WI38 (cell line): Measurements from ENCODE around the gene MYO9B.
A peak's percentile ranks its signal among the peaks of the same experiment; 100 is the strongest.

ENCODE experiments used
- H3K4me3 ChIP-seq: 2 replicates; pipeline ENCODE4 v1.5.1; 2011; ENCODE audit warnings: low read depth, mild to moderate bottlenecking, control low read depth, low read length
- TF ChIP-seq, protein P1 (sequence below): IDR thresholded peaks from 2 replicates; pipeline ENCODE4 v1.5.1; 2012; ENCODE audit warnings: low read depth, mild to moderate bottlenecking, control low read depth, low read length

The MYO9B gene

DNA sequence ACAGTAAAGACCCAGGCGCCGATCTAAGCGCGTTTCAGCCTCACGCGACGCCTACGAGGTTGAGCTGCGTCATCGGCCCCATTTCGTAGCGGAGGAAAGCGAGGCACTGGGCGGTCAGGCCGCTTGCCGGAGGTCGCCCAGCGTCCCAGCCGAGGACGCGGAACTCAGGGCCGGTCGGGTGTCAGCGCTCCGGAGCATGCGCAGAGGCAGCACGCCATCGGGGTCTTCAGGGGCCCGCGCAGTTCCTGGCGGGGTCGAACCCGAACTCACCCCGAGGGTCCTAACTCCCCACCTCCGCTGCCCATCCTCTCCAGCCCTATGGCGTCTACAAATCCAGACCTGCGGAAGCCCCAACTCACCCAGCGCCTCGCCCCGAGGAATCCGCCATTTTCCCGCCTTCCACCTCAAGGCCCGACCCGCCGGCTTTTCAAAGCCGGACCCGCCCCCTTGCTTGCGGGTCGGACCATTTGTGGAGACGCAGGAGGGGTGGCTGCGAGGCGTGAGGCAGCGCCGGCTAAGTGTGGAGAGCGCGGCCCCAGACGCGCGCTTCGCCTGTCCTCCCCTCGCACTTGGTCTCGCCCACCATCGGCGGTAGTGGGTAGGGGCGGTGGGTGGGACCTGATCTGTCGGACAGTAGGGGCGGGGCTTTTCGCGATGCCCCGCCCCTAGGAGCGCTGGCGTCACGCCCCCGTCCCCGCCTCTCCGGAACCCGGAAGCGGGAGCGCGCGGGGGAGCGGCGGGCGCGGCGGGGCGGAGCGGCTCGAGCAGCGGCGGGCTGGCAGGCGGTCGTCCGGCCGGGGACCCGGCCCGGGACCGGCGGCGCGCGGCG lies at the start of gene MYO9B, which contains the start of gene HAUS8:
MYO9B (plus strand) TSS at position 743 of the 829 bp plus-strand sequence. CDS start 25,941 bp downstream, outside the sequence.
HAUS8 (minus strand) TSS at position 418 of the 829 bp plus-strand sequence; CDS start at position 388, 30 bp downstream.
- peak within 1 kb of the TSS; percentile 82 for H3K4me3 ChIP-seq
- TF ChIP-seq, protein P1, sequence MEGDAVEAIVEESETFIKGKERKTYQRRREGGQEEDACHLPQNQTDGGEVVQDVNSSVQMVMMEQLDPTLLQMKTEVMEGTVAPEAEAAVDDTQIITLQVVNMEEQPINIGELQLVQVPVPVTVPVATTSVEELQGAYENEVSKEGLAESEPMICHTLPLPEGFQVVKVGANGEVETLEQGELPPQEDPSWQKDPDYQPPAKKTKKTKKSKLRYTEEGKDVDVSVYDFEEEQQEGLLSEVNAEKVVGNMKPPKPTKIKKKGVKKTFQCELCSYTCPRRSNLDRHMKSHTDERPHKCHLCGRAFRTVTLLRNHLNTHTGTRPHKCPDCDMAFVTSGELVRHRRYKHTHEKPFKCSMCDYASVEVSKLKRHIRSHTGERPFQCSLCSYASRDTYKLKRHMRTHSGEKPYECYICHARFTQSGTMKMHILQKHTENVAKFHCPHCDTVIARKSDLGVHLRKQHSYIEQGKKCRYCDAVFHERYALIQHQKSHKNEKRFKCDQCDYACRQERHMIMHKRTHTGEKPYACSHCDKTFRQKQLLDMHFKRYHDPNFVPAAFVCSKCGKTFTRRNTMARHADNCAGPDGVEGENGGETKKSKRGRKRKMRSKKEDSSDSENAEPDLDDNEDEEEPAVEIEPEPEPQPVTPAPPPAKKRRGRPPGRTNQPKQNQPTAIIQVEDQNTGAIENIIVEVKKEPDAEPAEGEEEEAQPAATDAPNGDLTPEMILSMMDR: no peak

DNA sequence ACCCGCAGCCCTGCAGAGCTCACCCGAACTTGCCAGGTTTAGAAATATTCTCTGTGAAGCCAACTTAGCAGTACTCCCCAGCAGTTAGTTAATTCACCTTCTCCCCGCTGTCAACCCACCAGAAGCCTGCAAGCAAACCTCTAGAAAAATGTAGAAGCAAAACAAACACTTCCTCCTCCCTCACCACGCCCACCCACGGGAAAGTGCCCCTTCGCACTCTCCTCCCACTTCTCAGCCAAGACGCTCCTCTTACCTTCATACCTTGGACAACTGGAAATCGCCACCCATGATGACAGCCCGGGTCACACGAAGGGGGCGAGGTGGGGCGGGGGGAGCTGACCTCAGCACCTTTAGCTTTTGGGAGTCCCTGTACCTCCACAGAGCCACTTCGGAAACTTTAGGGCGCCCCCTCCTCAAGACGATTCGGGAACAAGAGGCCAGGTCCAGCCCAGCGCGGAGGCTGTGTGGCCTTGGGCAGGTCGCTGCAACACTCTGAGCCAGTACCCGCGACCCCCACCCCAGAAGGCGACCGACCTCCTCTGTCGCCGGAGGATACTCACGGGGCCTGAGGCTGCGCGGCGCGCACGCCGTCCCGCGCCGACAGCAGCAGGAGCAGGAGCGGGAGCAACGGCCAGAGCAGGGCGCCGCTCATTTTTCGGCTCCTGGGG lies 49.5 kb upstream of the MYO9B start:
- TF ChIP-seq, protein P1: no peak
- no peak overlapping the region for H3K4me3 ChIP-seq

GRCh38 chr19:17026706-17027534 lies 48.7 kb upstream of the MYO9B start, which contains the start of gene CPAMD8:
TSS of gene CPAMD8 (minus strand) at chr19:17026810. CDS start at chr19:17026642, 168 bp downstream.
- TF ChIP-seq, protein P1: no peak
- no peak within 1 kb of the TSS for H3K4me3 ChIP-seq

GRCh38 chr19:17027535-17027975 lies 48.0 kb upstream of the MYO9B start:
- no peak overlapping the region for H3K4me3 ChIP-seq
- TF ChIP-seq, protein P1: no peak

- TF ChIP-seq, protein P1: no peak
- H3K4me3 ChIP-seq: no peak overlapping the region
These were observed 43.8 kb upstream of the MYO9B start for GRCh38 chr19:17031741-17032140.

DNA sequence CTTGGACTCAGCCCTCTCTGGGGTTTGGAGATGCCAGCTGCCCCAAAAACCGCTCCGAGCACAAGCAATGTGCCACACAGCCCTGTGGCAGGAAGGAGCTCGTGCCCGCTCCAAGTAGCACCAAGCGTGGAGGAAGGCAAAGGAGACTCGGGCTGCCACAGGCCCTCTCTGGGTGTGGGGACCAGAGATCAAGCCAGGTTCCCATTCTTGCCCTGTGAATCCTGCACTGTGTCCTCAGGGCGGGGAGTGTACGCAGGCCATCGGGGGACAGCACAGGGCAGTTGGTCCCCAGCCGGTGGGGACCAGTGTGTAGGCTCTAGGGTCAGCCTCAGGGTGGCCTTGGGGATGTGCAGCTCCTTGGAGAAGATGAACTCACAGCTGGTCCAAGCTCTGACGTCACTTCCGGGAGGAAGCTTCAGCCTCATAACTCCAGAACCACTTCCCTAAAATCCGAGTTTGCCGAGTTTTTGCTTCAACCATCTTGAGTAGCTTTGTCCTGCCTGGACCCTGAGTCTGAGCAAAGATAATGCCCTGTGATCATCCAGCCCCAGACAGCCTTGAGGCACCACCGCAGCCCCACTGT lies 39.6 kb upstream of the MYO9B start:
- H3K4me3 ChIP-seq: no peak overlapping the region
- TF ChIP-seq, protein P1: no peak
